Stimulated activated CD8-positive, alpha-beta memory T cell treated with anti-CD3 and anti-CD28 coated beads, Interleukin-4, amount 100 ng/mL, for 4 hours (primary cell): ENCODE data around the gene CSGALNACT2.
"Not testable (repeated sequence)": the region's sequence is repeated elsewhere in the genome, so short reads cannot be mapped to it uniquely, and the experiment has no call there.

Experiments
- DNase-seq, 2 donors: peaks; one replicate each; pipeline ENCODE4 v3.0.0-alpha.2; 2020; ENCODE audit warnings: low read depth in 2 of 2, low spot score in 1 of 2

CSGALNACT2 gene

GRCh38 chr10:43215758-43216455 lies 77.7 kb downstream of the CSGALNACT2 start:
- DNase-seq: no peak

GRCh38 chr10:43216931-43217562 lies 78.8 kb downstream of the CSGALNACT2 start:
- DNase-seq: no peak

GRCh38 chr10:43217563-43218205 lies 79.4 kb downstream of the CSGALNACT2 start:
- DNase-seq: no peak

GRCh38 chr10:43218206-43218950 lies 80.1 kb downstream of the CSGALNACT2 start:
- DNase-seq: no peak

GRCh38 chr10:43218951-43219837 lies 80.9 kb downstream of the CSGALNACT2 start:
- DNase-seq: no peak

GRCh38 chr10:43219848-43220247 lies 81.6 kb downstream of the CSGALNACT2 start:
- DNase-seq: no peak

GRCh38 chr10:43220251-43220650 lies 82.0 kb downstream of the CSGALNACT2 start:
- DNase-seq: not testable (repeated sequence)

GRCh38 chr10:43220657-43221418 lies 82.6 kb downstream of the CSGALNACT2 start:
- DNase-seq: no peak

- no peak for DNase-seq
These were observed 83.4 kb downstream of the CSGALNACT2 start for GRCh38 chr10:43221419-43222209.

GRCh38 chr10:43222210-43222720 lies 84.0 kb downstream of the CSGALNACT2 start:
- no peak for DNase-seq

- DNase-seq: no peak
These were observed 84.8 kb downstream of the CSGALNACT2 start for GRCh38 chr10:43223056-43223455.

- DNase-seq: no peak
These were observed 86.1 kb downstream of the CSGALNACT2 start for GRCh38 chr10:43224321-43224720.

- DNase-seq: no peak
These were observed 87.0 kb downstream of the CSGALNACT2 start for GRCh38 chr10:43225004-43225786.

- peak in 1 of 2 donors; percentile 49 for DNase-seq
These were observed 87.5 kb downstream of the CSGALNACT2 start for GRCh38 chr10:43225787-43226153.

GRCh38 chr10:43226441-43226840 lies 88.2 kb downstream of the CSGALNACT2 start:
- DNase-seq: no peak

GRCh38 chr10:43226851-43227845 lies 88.9 kb downstream of the CSGALNACT2 start:
- no peak for DNase-seq
